ENCODE data around the gene ANKRD33. TPM values are rescaled to one million over a fixed set of nuclear protein-coding genes. Genes with fewer than 3 reads are reported as not detected.

The ANKRD33 gene
- total RNA-seq, 4 donors from 2014 or later: not detected

DNA sequence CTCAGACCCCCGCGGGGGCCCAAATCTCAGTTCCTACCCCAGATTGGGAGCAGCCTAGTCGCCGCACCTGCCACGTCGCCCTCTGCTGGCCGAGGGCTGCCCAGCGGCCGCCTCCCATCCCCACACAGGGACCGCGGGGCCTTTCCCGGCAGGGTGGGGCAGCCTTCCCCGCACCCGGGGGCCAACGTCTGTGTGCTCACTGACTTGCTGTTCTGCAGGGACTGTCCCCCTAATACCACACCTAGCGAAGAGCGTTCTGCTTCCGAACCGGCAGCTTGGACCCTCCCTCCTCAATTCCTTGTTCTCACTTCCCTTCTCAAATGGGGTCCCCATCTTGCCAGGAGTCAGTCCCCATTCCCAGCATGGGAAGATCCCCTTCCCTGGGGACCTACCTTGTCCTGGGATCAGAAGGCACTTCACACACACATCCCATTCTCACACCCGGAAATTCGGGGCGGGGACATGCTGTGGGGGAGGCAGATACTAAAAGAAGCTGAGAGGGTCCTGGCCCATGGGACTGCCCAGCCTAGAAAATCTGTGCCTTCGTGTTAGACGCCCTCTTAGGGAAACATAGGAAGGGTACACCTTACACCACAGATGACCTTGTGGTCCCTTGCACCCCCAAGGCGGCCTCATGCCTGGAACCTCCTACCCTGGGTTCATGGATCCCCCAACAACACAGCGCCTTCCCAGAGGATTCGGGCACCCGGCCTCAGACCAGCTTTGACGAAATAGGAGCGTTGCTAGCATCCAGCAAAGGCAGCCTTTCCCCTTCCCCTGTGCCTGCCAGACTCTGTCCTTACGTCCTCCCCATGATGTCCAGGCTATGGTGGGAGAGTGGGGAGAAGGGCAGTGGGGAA is 35.8 kb downstream of the ANKRD33 start:
- no peak for TF ChIP-seq CTCF (IDR thresholded peaks at IDR 0.05; ENCODE audit: low read depth)

DNA sequence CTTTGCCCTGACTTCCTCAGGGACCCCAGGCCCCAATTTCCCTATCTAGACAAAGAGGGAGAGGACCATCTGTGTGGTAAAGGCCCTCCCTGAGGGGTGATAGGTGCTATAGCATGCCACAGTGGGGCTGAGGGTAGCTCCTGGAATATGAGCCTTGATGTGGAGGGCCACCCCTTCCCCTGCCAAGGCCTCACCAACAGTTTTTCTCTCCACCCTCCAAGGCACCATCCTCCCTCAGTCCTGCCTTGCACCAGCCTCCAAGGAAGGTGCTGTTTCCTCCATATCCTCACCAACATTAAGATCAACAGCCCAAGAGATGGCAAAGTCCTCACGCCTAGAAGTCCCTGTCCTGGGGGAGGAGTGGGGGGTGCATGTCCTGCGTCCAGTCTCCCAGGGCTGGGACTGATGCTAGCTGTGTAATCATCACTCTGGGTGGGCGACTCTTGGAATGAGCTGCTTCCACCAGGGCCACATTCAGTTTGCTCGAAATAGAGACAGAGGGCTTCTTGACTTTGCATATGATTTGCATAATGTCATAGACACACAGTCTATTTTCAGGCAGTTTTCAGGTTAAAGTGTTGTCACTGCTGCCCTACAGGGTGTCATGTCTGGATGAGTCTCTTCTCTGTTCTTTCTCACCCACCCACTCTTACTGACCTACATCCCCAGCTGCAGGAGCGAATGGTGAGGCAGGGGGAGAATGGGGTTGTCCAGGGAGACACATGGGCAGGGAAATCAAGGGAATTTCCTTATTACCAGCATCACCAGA is 36.8 kb downstream of the ANKRD33 start:
- TF ChIP-seq CTCF (IDR thresholded peaks at IDR 0.05; ENCODE audit: low read depth): no peak

- TF ChIP-seq CTCF (IDR thresholded peaks at IDR 0.05; ENCODE audit: low read depth): no peak
Observed at GRCh38 chr12:51925346-51926063, 37.6 kb downstream of the ANKRD33 start.

GRCh38 chr12:51926064-51926632 is 38.2 kb downstream of the ANKRD33 start:
- no peak for TF ChIP-seq CTCF (IDR thresholded peaks at IDR 0.05; ENCODE audit: low read depth)

- TF ChIP-seq CTCF (IDR thresholded peaks at IDR 0.05; ENCODE audit: low read depth): no peak
Observed at GRCh38 chr12:51926718-51927117, 38.8 kb downstream of the ANKRD33 start.

- TF ChIP-seq CTCF (IDR thresholded peaks at IDR 0.05; ENCODE audit: low read depth): no peak
Observed at GRCh38 chr12:51932218-51933076, 44.5 kb downstream of the ANKRD33 start.

All from subcutaneous adipose tissue (tissue), 4 donors.